HepG2 (cell line): ENCODE results near the gene ZNRF3. TPM values are rescaled to one million over a fixed set of nuclear protein-coding genes. Genes with fewer than 3 reads are reported as not detected.

Source experiments
- AKAP8 ChIP-seq: sonication (generic); formaldehyde crosslinking; IDR thresholded peaks from 2 replicates; pipeline ENCODE4 v1.5.1; 2020; ENCODE audit warnings: mild to moderate bottlenecking, missing genetic modification reagents
- ASH2L ChIP-seq: fragments of 300-600, 200-600 bp; sonication (generic); IDR thresholded peaks from 2 replicates; pipeline ENCODE4 v1.7.0; 2017; ENCODE audit warnings: low read depth, mild to moderate bottlenecking, moderate library complexity, mixed read lengths, low read length; ENCODE audit not compliant: insufficient read length
- ATM ChIP-seq: fragments of 450-650 bp; IDR thresholded peaks from 2 replicates; pipeline ENCODE4 v1.7.1; 2017; ENCODE audit warnings: mild to moderate bottlenecking, borderline replicate concordance
- BHLHE40 ChIP-seq: IDR thresholded peaks from 2 replicates; pipeline ENCODE4 v1.6.1; 2011; ENCODE audit warnings: low read length, improper control_type of control experiment
- CSRNP2 ChIP-seq: sonication (generic); formaldehyde crosslinking; conservative IDR thresholded peaks from 2 replicates; pipeline ENCODE4 v1.8.0; 2022; ENCODE audit warnings: low read depth, missing genetic modification reagents
- HCFC1 ChIP-seq: fragments of 150-350 bp; IDR thresholded peaks from 2 replicates; pipeline ENCODE4 v1.6.1; 2014; ENCODE audit warnings: low read depth, low read length
- KIAA2018 ChIP-seq: sonication (generic); formaldehyde crosslinking; IDR thresholded peaks from 2 replicates; pipeline ENCODE4 v1.5.0; 2020; ENCODE audit warnings: mild to moderate bottlenecking, missing genetic modification reagents, borderline replicate concordance
- MAZ ChIP-seq, 2 experiments: sonication (generic) in 1 of 2; formaldehyde crosslinking in 1 of 2; IDR thresholded peaks; 2 replicates each; pipeline versions ENCODE4 v1.5.0 to v1.6.1; 2012 to 2020; ENCODE audit warnings: low read depth in 2 of 2, mild to moderate bottlenecking in 2 of 2, borderline replicate concordance in 1 of 2, improper control_type of control experiment in 1 of 2, low read length in 1 of 2, missing genetic modification reagents in 1 of 2, moderate library complexity in 1 of 2
- POLR2AphosphoS2 ChIP-seq: IDR thresholded peaks from 2 replicates; pipeline ENCODE4 v1.6.1; 2011; ENCODE audit warnings: low read depth, low read length, improper control_type of control experiment
- SIX1 ChIP-seq: sonication (generic); formaldehyde crosslinking; IDR thresholded peaks from 2 replicates; pipeline ENCODE4 v1.4.0; 2020; ENCODE audit warnings: missing genetic modification reagents, borderline replicate concordance
- ZFP1 ChIP-seq: IDR thresholded peaks from 2 replicates; pipeline ENCODE4 v1.6.1; 2016
- ZIK1 ChIP-seq: sonication (generic); formaldehyde crosslinking; IDR thresholded peaks from 2 replicates; pipeline ENCODE4 v1.5.0; 2020; ENCODE audit warnings: mild to moderate bottlenecking, low read depth, missing genetic modification reagents, borderline replicate concordance
- ZNF20 ChIP-seq: sonication (generic); formaldehyde crosslinking; IDR thresholded peaks from 2 replicates; pipeline ENCODE4 v1.4.0; 2020; ENCODE audit warnings: mild to moderate bottlenecking, moderate library complexity, missing genetic modification reagents
- ZNF224 ChIP-seq: sonication (generic); formaldehyde crosslinking; IDR thresholded peaks from 2 replicates; pipeline ENCODE4 v1.5.0; 2020; ENCODE audit warnings: mild to moderate bottlenecking, missing genetic modification reagents
- ZNF317 ChIP-seq: sonication (generic); formaldehyde crosslinking; IDR thresholded peaks from 2 replicates; pipeline ENCODE4 v1.5.0; 2020; ENCODE audit warnings: mild to moderate bottlenecking, missing genetic modification reagents
- ZNF468 ChIP-seq: sonication (generic); formaldehyde crosslinking; IDR thresholded peaks from 2 replicates; pipeline ENCODE4 v1.8.0; 2022; ENCODE audit warnings: mild to moderate bottlenecking, moderate library complexity, missing genetic modification reagents
- ZNF75D ChIP-seq: sonication (generic); formaldehyde crosslinking; IDR thresholded peaks from 2 replicates; pipeline ENCODE4 v1.8.1; 2023; ENCODE audit warnings: missing genetic modification reagents, mild to moderate bottlenecking, borderline replicate concordance
- ZNF775 ChIP-seq: sonication (generic); formaldehyde crosslinking; IDR thresholded peaks from 2 replicates; pipeline ENCODE4 v1.4.0; 2020; ENCODE audit warnings: missing genetic modification reagents, mild to moderate bottlenecking, moderate library complexity, borderline replicate concordance
- ZNF891 ChIP-seq: sonication (generic); formaldehyde crosslinking; IDR thresholded peaks from 2 replicates; pipeline ENCODE4 v1.5.0; 2020; ENCODE audit warnings: mild to moderate bottlenecking, missing genetic modification reagents
- polyA plus RNA-seq, 8 experiments: library from polyadenylated mRNA; depleted of rRNA in 3 of 8; stranded (reverse) in 7 of 8; unstranded in 1 of 8; fragments of >200 nt; fragmentation: Illumina TruSeq in 4 of 8; extraction: Trizol in 4 of 8; gene quantifications; 2 replicates each; pipeline versions ENCODE4 v1.2.1 to v1.2.3, GENCODE V29; 2011 to 2016; ENCODE audit warnings: low read depth in 4 of 8, missing spikeins in 1 of 8, mixed read lengths in 1 of 8; ENCODE audit not compliant: insufficient read depth in 1 of 8
- total RNA-seq, 5 experiments: library from RNA; depleted of rRNA; stranded (reverse); fragments of >200 nt; fragmentation: Illumina TruSeq; extraction: Trizol; gene quantifications; 2 replicates each; pipeline ENCODE4 v1.2.3, GENCODE V29; 2016; ENCODE audit warnings: low read depth in 1 of 5

ZNRF3 gene
- total and polyA plus RNA-seq, 2 of the 13 experiments (the other 11 are each of a cell fraction or from before 2014, with no cell fraction given): 20.3 to 36.7 TPM

GRCh38 chr22:28923826-28924732 is 40.7 kb downstream of the ZNRF3 start (continued):
- no peak for TF ChIP-seq POLR2AphosphoS2
- no peak for TF ChIP-seq ZNF891
- no peak for TF ChIP-seq ZNF224
- TF ChIP-seq KIAA2018 (CRISPR knock-in tag): no peak
- no peak for TF ChIP-seq ZNF775 (CRISPR knock-in tag)
- no peak for TF ChIP-seq CSRNP2 (CRISPR knock-in tag)
- no peak for TF ChIP-seq ZNF20 (CRISPR knock-in tag)
- TF ChIP-seq BHLHE40: no peak
- no peak for TF ChIP-seq ZNF317 (CRISPR knock-in tag)
- no peak for TF ChIP-seq ATM
- no peak for TF ChIP-seq HCFC1
- 0 out of 2 replicates have a peak, but pooled peaks have one; percentile 37 for TF ChIP-seq AKAP8 (CRISPR knock-in tag)
- no peak for TF ChIP-seq ZFP1 (CRISPR knock-in tag)
- TF ChIP-seq MAZ (IDR thresholded peaks at IDR 0.05; ENCODE audit: borderline replicate concordance, low read depth, low read length): no peak; the same call in 1 of the 2 replicates
- peak; percentile 61; the same call in 1 of the 2 replicates for TF ChIP-seq MAZ (CRISPR knock-in tag; IDR thresholded peaks at IDR 0.05; ENCODE audit: low read depth)
- peak; percentile 75; the same call in 1 of the 2 replicates for TF ChIP-seq SIX1
- TF ChIP-seq ZNF468: no peak
- TF ChIP-seq ASH2L: peak; percentile 76
- TF ChIP-seq ZNF75D (CRISPR knock-in tag): no peak
- no peak for TF ChIP-seq ZIK1 (CRISPR knock-in tag)
